ENCODE results near the gene LRP2.

DNA sequence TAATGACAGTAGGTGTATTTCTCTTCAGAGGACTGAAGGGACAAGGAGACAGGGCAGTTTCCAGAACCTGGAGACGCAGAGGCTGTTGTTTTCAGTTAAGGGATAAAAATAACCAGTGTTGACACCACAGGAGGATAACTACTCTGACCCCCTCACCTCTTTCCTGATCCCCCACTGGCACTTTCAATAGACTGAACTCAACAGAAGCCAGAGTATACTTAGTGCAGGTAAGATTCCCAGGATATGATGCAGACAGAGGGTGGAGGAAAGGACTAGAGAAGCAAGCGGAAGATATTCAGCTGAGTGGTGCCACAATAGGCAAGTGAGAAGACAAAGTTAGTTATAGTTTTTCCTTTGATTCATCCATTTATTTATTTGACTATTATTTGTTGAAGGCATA, 273.2 kb downstream of the LRP2 start:
- TF ChIP-seq, protein P1, sequence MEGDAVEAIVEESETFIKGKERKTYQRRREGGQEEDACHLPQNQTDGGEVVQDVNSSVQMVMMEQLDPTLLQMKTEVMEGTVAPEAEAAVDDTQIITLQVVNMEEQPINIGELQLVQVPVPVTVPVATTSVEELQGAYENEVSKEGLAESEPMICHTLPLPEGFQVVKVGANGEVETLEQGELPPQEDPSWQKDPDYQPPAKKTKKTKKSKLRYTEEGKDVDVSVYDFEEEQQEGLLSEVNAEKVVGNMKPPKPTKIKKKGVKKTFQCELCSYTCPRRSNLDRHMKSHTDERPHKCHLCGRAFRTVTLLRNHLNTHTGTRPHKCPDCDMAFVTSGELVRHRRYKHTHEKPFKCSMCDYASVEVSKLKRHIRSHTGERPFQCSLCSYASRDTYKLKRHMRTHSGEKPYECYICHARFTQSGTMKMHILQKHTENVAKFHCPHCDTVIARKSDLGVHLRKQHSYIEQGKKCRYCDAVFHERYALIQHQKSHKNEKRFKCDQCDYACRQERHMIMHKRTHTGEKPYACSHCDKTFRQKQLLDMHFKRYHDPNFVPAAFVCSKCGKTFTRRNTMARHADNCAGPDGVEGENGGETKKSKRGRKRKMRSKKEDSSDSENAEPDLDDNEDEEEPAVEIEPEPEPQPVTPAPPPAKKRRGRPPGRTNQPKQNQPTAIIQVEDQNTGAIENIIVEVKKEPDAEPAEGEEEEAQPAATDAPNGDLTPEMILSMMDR (IDR thresholded peaks at IDR 0.05) = no peak
- TF ChIP-seq POLR2A (IDR thresholded peaks at IDR 0.05) = no peak
